IMR-90 (cell line): ENCODE measurements around the gene RPS3. TPM values are rescaled to one million over a fixed set of nuclear protein-coding genes. Genes with fewer than 3 reads are reported as not detected.
A peak's percentile ranks its signal among the peaks of the same experiment; 100 is the strongest.

Source experiments
- ATAC-seq: fragments of 200-7000 bp; cut with Tn5 transposase; 2 replicates; pipeline ENCODE4 v1.9.1; 2020; ENCODE audit warnings: low read depth, mild to moderate bottlenecking, moderate library complexity
- BruUV-seq: library from RNA; stranded (reverse); fragments of 400-500 nt; replicated peaks from 2 replicates; lab custom pipeline; 2021; lab: Mats Ljungman, UMichigan
- CTCF ChIA-PET: fragments of 300-600 bp; formaldehyde crosslinking; extraction: SDS; loops from one replicate; lab custom pipeline; 2021; ENCODE audit warnings: antibody characterized with exemption; lab: Yijun Ruan, JAX
- POLR2A ChIA-PET: fragments of 300-600 bp; sonication (Branson Sonifier 250); formaldehyde crosslinking; loops from one replicate; lab custom pipeline; 2022; ENCODE audit warnings: antibody characterized with exemption; ENCODE audit not compliant: unreplicated experiment; lab: Charles Lee
- DNase-seq: peaks from one replicate; pipeline ENCODE4 v3.0.0; 2013
- H2AFZ ChIP-seq: replicated peaks from 2 replicates; pipeline ENCODE3; 2013; ENCODE audit warnings: low read length, mild to moderate bottlenecking; ENCODE audit not compliant: poor library complexity
- H2AK5ac ChIP-seq: 2 replicates; pipeline ENCODE4 v1.6.1; 2013; ENCODE audit warnings: low read depth, low read length, inconsistent platforms
- H2AK9ac ChIP-seq: replicated peaks from 2 replicates; pipeline ENCODE3; 2013; ENCODE audit warnings: mild to moderate bottlenecking, low read depth, low read length, moderate library complexity; ENCODE audit not compliant: poor library complexity
- H2BK120ac ChIP-seq: 2 replicates; pipeline ENCODE4 v1.6.1; 2013; ENCODE audit warnings: low read depth, low read length, inconsistent platforms
- H2BK15ac ChIP-seq: 3 replicates; pipeline ENCODE4 v1.6.1; 2013; ENCODE audit warnings: low read depth, low read length, inconsistent platforms
- H2BK20ac ChIP-seq: 2 replicates; pipeline ENCODE4 v1.6.1; 2013; ENCODE audit warnings: low read depth, mild to moderate bottlenecking, inconsistent platforms, low read length, moderate library complexity
- H2BK5ac ChIP-seq: 2 replicates; pipeline ENCODE4 v1.6.1; 2013; ENCODE audit warnings: mild to moderate bottlenecking, low read depth, low read length, inconsistent platforms; ENCODE audit not compliant: poor library complexity, severe bottlenecking
- H3K14ac ChIP-seq: replicated peaks from 2 replicates; pipeline ENCODE4 v1.6.1; 2013; ENCODE audit warnings: low read depth, low read length, inconsistent platforms
- H3K18ac ChIP-seq: 2 replicates; pipeline ENCODE4 v1.6.1; 2013; ENCODE audit warnings: low read depth, low read length, control low read depth
- H3K23ac ChIP-seq: 2 replicates; pipeline ENCODE4 v1.6.1; 2013; ENCODE audit warnings: low read depth, low read length, inconsistent platforms
- H3K27ac ChIP-seq: 2 replicates; pipeline ENCODE4 v1.5.1; 2013; ENCODE audit warnings: mild to moderate bottlenecking, control low read depth, low read length; ENCODE audit not compliant: insufficient read depth
- H3K27me3 ChIP-seq: 2 replicates; pipeline ENCODE4 v1.6.1; 2013; ENCODE audit warnings: low read length; ENCODE audit not compliant: control insufficient read depth, insufficient read depth
- H3K36me3 ChIP-seq: 2 replicates; pipeline ENCODE4 v1.6.1; 2013; ENCODE audit warnings: low read length, mixed read lengths; ENCODE audit not compliant: control insufficient read depth, insufficient read depth
- H3K4ac ChIP-seq: 2 replicates; pipeline ENCODE4 v1.6.1; 2013; ENCODE audit warnings: low read depth, low read length, inconsistent platforms
- H3K4me1 ChIP-seq: 2 replicates; pipeline ENCODE4 v1.6.1; 2013; ENCODE audit warnings: low read length, mixed read lengths; ENCODE audit not compliant: control insufficient read depth, insufficient read depth
- H3K4me2 ChIP-seq: 2 replicates; pipeline ENCODE4 v1.6.1; 2013; ENCODE audit warnings: low read depth, mild to moderate bottlenecking, control low read depth, low read length, moderate library complexity
- H3K4me3 ChIP-seq: 2 replicates; pipeline ENCODE4 v1.5.1; 2013; ENCODE audit warnings: low read depth, mild to moderate bottlenecking, control low read depth, low read length, moderate library complexity; ENCODE audit not compliant: insufficient read depth
- H3K56ac ChIP-seq: 2 replicates; pipeline ENCODE4 v1.6.1; 2013; ENCODE audit warnings: low read length, inconsistent platforms; ENCODE audit not compliant: insufficient read depth; ENCODE audit errors: extremely low read depth
- H3K79me1 ChIP-seq, 2 experiments: 2 replicates each; pipeline ENCODE4 v1.6.1; 2013; ENCODE audit warnings: low read length in 2 of 2, inconsistent platforms in 1 of 2, low read depth in 1 of 2
- H3K9ac ChIP-seq: 2 replicates; pipeline ENCODE4 v1.6.1; 2013; ENCODE audit warnings: low read depth, low read length, control low read depth
- H3K9me1 ChIP-seq: 2 replicates; pipeline ENCODE4 v1.6.1; 2013; ENCODE audit warnings: low read length, inconsistent platforms; ENCODE audit not compliant: insufficient read depth
- H3K9me3 ChIP-seq: 2 replicates; pipeline ENCODE4 v1.6.1; 2013; ENCODE audit warnings: low read length; ENCODE audit not compliant: control insufficient read depth, insufficient read depth
- H4K20me1 ChIP-seq: 2 replicates; pipeline ENCODE4 v1.6.1; 2013; ENCODE audit warnings: low read length, inconsistent platforms; ENCODE audit not compliant: insufficient read depth
- H4K5ac ChIP-seq: 2 replicates; pipeline ENCODE4 v1.6.1; 2013; ENCODE audit warnings: mild to moderate bottlenecking, low read depth, low read length, control low read depth
- H4K8ac ChIP-seq, 2 experiments: 2 replicates each; pipeline ENCODE4 v1.6.1; 2013; ENCODE audit warnings: low read depth in 2 of 2, low read length in 2 of 2, control low read depth in 1 of 2, inconsistent platforms in 1 of 2
- H4K91ac ChIP-seq: 2 replicates; pipeline ENCODE4 v1.6.1; 2013; ENCODE audit warnings: low read depth, low read length, inconsistent platforms; ENCODE audit not compliant: insufficient read depth
- BHLHE40 ChIP-seq: fragments of 150-350 bp; IDR thresholded peaks from 2 replicates; pipeline ENCODE4 v1.6.1; 2016; ENCODE audit warnings: mild to moderate bottlenecking, low read depth, low read length
- MXI1 ChIP-seq: IDR thresholded peaks from 2 replicates; pipeline ENCODE4 v1.6.1; 2012; ENCODE audit warnings: low read depth, mild to moderate bottlenecking, low read length, moderate library complexity, borderline replicate concordance
- WGBS, 2 experiments: methylation state at CpG; one replicate each; pipeline versions ENCODE4 v1.1.5 to v1.1.7; 2013; ENCODE audit warnings: missing lambda C conversion rate in 2 of 2; ENCODE audit not compliant: insufficient read length in 1 of 2; ENCODE audit errors: extremely low coverage in 2 of 2; 5-methylcytosine and 5-hydroxymethylcytosine counted together
- dilution Hi-C: fragments of 300-500 bp; cut with HindIII; formaldehyde crosslinking; loops from one replicate; pipeline ENCODE4 v1.14.3; 2018; ENCODE audit warnings: low sequenced_read_pairs; ENCODE audit not compliant: unreplicated experiment
- in situ Hi-C: fragments of 300-500 bp; cut with MboI; formaldehyde crosslinking; loops from 3 replicates; pipeline ENCODE4 v1.14.3; 2019; ENCODE audit warnings: low sequenced_read_pairs, inconsistent platforms, mixed read lengths
- intact Hi-C: fragments of 100-400 bp; cut with micrococcal nuclease; formaldehyde crosslinking; loops from 2 replicates; pipeline ENCODE4 v1.10.0; 2022
- polyA plus RNA-seq, 3 experiments: library from polyadenylated mRNA; depleted of rRNA; stranded (reverse); fragments of >200 nt; gene quantifications; 2 replicates each; pipeline ENCODE4 v1.2.3, GENCODE V29; 2012; ENCODE audit warnings: low replicate concordance in 1 of 3
- total RNA-seq: library from RNA; depleted of rRNA; stranded (reverse); fragments of >200 nt; gene quantifications from 2 replicates; pipeline ENCODE4 v1.2.3, GENCODE V29; 2012

RPS3 gene
- total and polyA plus RNA-seq, 2 of the 4 experiments (the other 2 are of a cell fraction): 2,360 to 2,477 TPM

- peak overlapping the region; percentile 59; the same call in 1 of the 2 replicates for H2BK120ac ChIP-seq
- no TSS peak for BruUV-seq
- peak overlapping the region; percentile 40 for H3K4me3 ChIP-seq
- H3K27ac ChIP-seq: no peak overlapping the region; the same call in 1 of the 2 replicates
- no peak overlapping the region; the same call in 1 of the 2 replicates for H4K91ac ChIP-seq
- H3K4ac ChIP-seq: peak overlapping the region; percentile 43
- H2AK5ac ChIP-seq: peak overlapping the region; percentile 72; the same call in 1 of the 2 replicates
- H2BK15ac ChIP-seq: no peak overlapping the region; the same call in 2 of the 3 replicates
- DNase-seq (peak; percentile 63), ATAC-seq (peak; percentile 89)
- H3K36me3 ChIP-seq: no peaks in the 10 kb centered on the region; the same call in 1 of the 2 replicates
- H3K4me2 ChIP-seq: peak overlapping the region; percentile 48
- 0 out of 2 replicates have a peak, but pooled peaks cover 3% of the 10 kb centered on the region for H4K20me1 ChIP-seq
- peak overlapping the region; percentile 60 to 86; a peak in 3 of 4 replicates for H4K8ac ChIP-seq
- dilution Hi-C loops: no loop called here
- H3K18ac ChIP-seq: no peak overlapping the region
- 3% methylated on average over 84 of the region's 134 CpGs; no CpG with 5 or more reads in 1 of the 2 experiments for WGBS, 2 experiments
- peak overlapping the region; percentile 30; the same call in 1 of the 2 replicates for H4K5ac ChIP-seq
- H3K9me1 ChIP-seq: no peaks in the 10 kb centered on the region
- peak overlapping the region; percentile 85; the same call in 1 of the 2 replicates for H3K23ac ChIP-seq
- ChIA-PET POLR2A (interaction anchor here (0.6 kb wide), 1 partner anchor 1285 kb away, joined by 3 read pairs; no protein-coding TSS in a partner anchor), CTCF (no interaction called here)
- no peak overlapping the region for H3K14ac ChIP-seq
- peak overlapping the region; percentile 91 for H2AFZ ChIP-seq
- H3K79me1 ChIP-seq: no peaks in the 10 kb centered on the region
- peak overlapping the region; percentile 20; the same call in 1 of the 2 replicates for H3K9ac ChIP-seq
- H3K9me3 ChIP-seq: peaks cover 6% of the 10 kb centered on the region
- H3K4me1 ChIP-seq: 0 out of 2 replicates have a peak, but pooled peaks cover 3% of the 10 kb centered on the region
- no peak overlapping the region for H2BK20ac ChIP-seq
- intact Hi-C loops: no loop called here
- peak; percentile 41; the same call in 1 of the 2 replicates for TF ChIP-seq BHLHE40
- no peak; the same call in 1 of the 2 replicates for TF ChIP-seq MXI1
- peaks cover 36% of the 10 kb centered on the region for H3K27me3 ChIP-seq
- H3K56ac ChIP-seq: no peak overlapping the region
- H2AK9ac ChIP-seq: peak overlapping the region; percentile 74
- peak overlapping the region; percentile 4 for H2BK5ac ChIP-seq
- in situ Hi-C loops: no loop called here
Measured at GRCh38 chr11:75429902-75430713, 30.8 kb downstream of the RPS3 start.
